ENCODE results near the gene PCED1A.

The PCED1A gene

GRCh38 chr20:2840138-2840966 is at the start of gene PCED1A, which contains the start of gene VPS16:
Gene PCED1A, minus strand, starts transcription at chr20:2840655. Its CDS starts 743 bp downstream, at chr20:2839912.
Gene VPS16, plus strand, starts transcription at chr20:2840745. Its CDS starts 30 bp downstream, at chr20:2840775.
- DNase-seq, result peak; percentile 95

- DNase-seq, result no peak
Measured at GRCh38 chr20:2889797-2890196, 49.3 kb upstream of the PCED1A start.

GRCh38 chr20:2889209-2889608 is 48.8 kb upstream of the PCED1A start:
- DNase-seq, result no peak

- DNase-seq, result no peak
Measured at GRCh38 chr20:2888224-2888955, 47.9 kb upstream of the PCED1A start.

- no peak for DNase-seq
Measured at GRCh38 chr20:2887715-2888114, 47.3 kb upstream of the PCED1A start.

GRCh38 chr20:2883726-2884637 is 43.5 kb upstream of the PCED1A start:
- DNase-seq, result no peak

- DNase-seq, result no peak
Measured at GRCh38 chr20:2880650-2881049, 40.2 kb upstream of the PCED1A start.

GRCh38 chr20:2879146-2879545 is 38.7 kb upstream of the PCED1A start:
- DNase-seq, result no peak

GRCh38 chr20:2878515-2878914 is 38.1 kb upstream of the PCED1A start:
- no peak for DNase-seq

GRCh38 chr20:2875690-2876203 is 35.3 kb upstream of the PCED1A start:
- DNase-seq, result no peak

GRCh38 chr20:2874456-2874855 is 34.0 kb upstream of the PCED1A start:
- no peak for DNase-seq

GRCh38 chr20:2873747-2874041 is 33.2 kb upstream of the PCED1A start:
- DNase-seq, result peak; percentile 84

- peak; percentile 96 for DNase-seq
Measured at GRCh38 chr20:2873010-2873746, 32.7 kb upstream of the PCED1A start, which contains the start of gene PTPRA. Gene PTPRA, plus strand, starts transcription at chr20:2873481. Its CDS starts 90,797 bp downstream, at chr20:2964278.

- DNase-seq, result peak; percentile 61
Measured at GRCh38 chr20:2872459-2873009, 32.1 kb upstream of the PCED1A start.

GRCh38 chr20:2871661-2872458 is 31.4 kb upstream of the PCED1A start:
- no peak for DNase-seq

GRCh38 chr20:2871111-2871465 is 30.6 kb upstream of the PCED1A start:
- peak; percentile 62 for DNase-seq

- DNase-seq, result no peak
Measured at GRCh38 chr20:2869381-2869780, 28.9 kb upstream of the PCED1A start.

GRCh38 chr20:2867081-2867864 is 26.8 kb upstream of the PCED1A start:
- DNase-seq, result no peak

- no peak for DNase-seq
Measured at GRCh38 chr20:2866236-2866635, 25.8 kb upstream of the PCED1A start.

- DNase-seq, result no peak
Measured at GRCh38 chr20:2865630-2866029, 25.2 kb upstream of the PCED1A start.
